ENCODE data around the gene PNMA3.

The PNMA3 gene

DNA sequence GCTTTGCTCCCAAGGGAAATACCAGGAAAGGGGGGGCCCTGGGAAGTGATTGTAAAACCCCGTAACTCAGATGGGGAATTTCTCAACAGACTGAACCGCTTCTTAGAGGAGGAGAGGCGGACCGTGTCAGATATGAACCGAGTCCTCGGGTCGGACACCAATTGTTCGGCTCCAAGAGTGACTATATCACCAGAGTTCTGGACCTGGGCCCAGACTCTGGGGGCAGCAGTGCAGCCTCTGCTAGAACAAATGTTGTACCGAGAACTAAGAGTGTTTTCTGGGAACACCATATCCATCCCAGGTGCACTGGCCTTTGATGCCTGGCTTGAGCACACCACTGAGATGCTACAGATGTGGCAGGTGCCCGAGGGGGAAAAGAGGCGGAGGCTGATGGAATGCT lies 1.0 kb downstream of the PNMA3 start (continued):
- TF ChIP-seq ZNF211 (tag by site-specific recombination; IDR thresholded peaks at IDR 0.05; ENCODE audit: low read depth): no peak
- TF ChIP-seq ZNF558 (tag by site-specific recombination; IDR thresholded peaks at IDR 0.05): no peak

DNA sequence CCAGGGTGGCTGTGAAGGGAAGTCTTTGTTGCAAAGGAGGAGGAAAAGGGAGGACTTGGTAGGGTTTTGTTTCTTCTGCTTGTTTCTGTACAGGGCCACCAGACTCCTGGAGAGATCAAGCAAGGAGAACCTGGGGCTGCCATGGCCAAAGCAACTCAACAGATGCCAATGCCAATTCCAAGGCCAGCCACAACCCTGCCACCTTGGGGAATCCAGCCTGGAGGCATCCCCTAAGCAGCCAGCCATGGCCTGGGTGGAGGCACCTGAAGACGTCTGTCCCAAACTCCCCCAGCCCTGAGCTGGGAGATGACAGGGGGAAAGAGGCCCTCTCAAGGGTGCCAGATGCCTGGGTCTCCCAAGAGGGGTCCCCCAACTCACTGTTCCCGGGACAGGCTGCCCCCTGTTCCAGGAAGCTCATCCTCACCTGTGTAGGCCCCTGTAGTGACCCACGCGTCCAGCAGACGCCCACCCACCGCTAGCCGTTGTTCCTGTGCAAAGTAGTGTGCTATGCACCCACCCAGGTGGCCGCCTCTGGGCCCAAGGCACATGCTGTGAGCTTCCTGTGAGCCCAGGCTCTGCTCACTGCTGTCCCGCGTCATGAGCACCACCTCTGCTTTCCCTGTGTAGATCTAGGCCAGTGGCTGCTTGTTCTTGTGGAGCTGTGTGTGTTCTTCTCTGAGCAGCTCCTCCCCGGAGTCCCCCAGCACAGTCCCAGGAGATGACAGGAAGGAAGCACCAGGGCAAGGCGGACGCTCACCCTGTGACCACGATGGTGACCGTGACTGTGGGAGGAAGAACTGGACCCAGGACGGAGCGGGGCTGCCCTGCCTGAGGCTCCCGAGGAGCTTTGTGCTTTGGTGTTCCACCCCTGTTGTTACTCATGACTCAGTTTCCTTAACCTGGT lies 3.2 kb downstream of the PNMA3 start:
- Histone ChIP-seq H3K9me3 (ENCODE audit: control insufficient read depth, insufficient read depth, low read depth, low read length) (no peaks in the 10 kb centered on the region), H3K27ac (ENCODE audit: extremely low read depth, low read depth, low read length) (no peak overlapping the region), H3K4me1 (ENCODE audit: control insufficient read depth, insufficient read depth, low read length) (no peaks in the 10 kb centered on the region), H3K4me3 (ENCODE audit: low read depth, low read length) (no peak overlapping the region), H3K36me3 (ENCODE audit: control insufficient read depth in 2 of 2, insufficient read depth in 1 of 2, low read length in 2 of 2) (no peaks in the 10 kb centered on the region)
- POLR2A ChIA-PET: no interaction called here
- CTCF ChIA-PET: interaction anchor here (1.2 kb wide), 1 partner anchor 13 kb away, joined by 3 read pairs; no protein-coding TSS in a partner anchor
- TF ChIP-seq ZNF341 (tag by site-specific recombination; IDR thresholded peaks at IDR 0.05; ENCODE audit: low read depth): no peak
- TF ChIP-seq OVOL3 (tag by site-specific recombination; IDR thresholded peaks at IDR 0.05): no peak
- TF ChIP-seq ZNF501 (tag by site-specific recombination; IDR thresholded peaks at IDR 0.05): no peak
- TF ChIP-seq, protein P1, sequence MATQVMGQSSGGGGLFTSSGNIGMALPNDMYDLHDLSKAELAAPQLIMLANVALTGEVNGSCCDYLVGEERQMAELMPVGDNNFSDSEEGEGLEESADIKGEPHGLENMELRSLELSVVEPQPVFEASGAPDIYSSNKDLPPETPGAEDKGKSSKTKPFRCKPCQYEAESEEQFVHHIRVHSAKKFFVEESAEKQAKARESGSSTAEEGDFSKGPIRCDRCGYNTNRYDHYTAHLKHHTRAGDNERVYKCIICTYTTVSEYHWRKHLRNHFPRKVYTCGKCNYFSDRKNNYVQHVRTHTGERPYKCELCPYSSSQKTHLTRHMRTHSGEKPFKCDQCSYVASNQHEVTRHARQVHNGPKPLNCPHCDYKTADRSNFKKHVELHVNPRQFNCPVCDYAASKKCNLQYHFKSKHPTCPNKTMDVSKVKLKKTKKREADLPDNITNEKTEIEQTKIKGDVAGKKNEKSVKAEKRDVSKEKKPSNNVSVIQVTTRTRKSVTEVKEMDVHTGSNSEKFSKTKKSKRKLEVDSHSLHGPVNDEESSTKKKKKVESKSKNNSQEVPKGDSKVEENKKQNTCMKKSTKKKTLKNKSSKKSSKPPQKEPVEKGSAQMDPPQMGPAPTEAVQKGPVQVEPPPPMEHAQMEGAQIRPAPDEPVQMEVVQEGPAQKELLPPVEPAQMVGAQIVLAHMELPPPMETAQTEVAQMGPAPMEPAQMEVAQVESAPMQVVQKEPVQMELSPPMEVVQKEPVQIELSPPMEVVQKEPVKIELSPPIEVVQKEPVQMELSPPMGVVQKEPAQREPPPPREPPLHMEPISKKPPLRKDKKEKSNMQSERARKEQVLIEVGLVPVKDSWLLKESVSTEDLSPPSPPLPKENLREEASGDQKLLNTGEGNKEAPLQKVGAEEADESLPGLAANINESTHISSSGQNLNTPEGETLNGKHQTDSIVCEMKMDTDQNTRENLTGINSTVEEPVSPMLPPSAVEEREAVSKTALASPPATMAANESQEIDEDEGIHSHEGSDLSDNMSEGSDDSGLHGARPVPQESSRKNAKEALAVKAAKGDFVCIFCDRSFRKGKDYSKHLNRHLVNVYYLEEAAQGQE (tag by site-specific recombination; IDR thresholded peaks at IDR 0.05): no peak
- no peak for TF ChIP-seq SP2 (tag by site-specific recombination; IDR thresholded peaks at IDR 0.05)
- TF ChIP-seq ZNF211 (tag by site-specific recombination; IDR thresholded peaks at IDR 0.05; ENCODE audit: low read depth): no peak
- no peak for TF ChIP-seq OSR2 (tag by site-specific recombination; IDR thresholded peaks at IDR 0.05)
- TF ChIP-seq, protein P2, sequence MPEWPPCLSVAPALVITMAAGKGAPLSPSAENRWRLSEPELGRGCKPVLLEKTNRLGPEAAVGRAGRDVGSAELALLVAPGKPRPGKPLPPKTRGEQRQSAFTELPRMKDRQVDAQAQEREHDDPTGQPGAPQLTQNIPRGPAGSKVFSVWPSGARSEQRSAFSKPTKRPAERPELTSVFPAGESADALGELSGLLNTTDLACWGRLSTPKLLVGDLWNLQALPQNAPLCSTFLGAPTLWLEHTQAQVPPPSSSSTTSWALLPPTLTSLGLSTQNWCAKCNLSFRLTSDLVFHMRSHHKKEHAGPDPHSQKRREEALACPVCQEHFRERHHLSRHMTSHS (tag by site-specific recombination; IDR thresholded peaks at IDR 0.05): no peak
- TF ChIP-seq, protein P3, sequence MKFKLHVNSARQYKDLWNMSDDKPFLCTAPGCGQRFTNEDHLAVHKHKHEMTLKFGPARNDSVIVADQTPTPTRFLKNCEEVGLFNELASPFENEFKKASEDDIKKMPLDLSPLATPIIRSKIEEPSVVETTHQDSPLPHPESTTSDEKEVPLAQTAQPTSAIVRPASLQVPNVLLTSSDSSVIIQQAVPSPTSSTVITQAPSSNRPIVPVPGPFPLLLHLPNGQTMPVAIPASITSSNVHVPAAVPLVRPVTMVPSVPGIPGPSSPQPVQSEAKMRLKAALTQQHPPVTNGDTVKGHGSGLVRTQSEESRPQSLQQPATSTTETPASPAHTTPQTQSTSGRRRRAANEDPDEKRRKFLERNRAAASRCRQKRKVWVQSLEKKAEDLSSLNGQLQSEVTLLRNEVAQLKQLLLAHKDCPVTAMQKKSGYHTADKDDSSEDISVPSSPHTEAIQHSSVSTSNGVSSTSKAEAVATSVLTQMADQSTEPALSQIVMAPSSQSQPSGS (tag by site-specific recombination; IDR thresholded peaks at IDR 0.05; ENCODE audit: low read depth): no peak
- no peak for TF ChIP-seq ZNF335 (tag by site-specific recombination; conservative IDR thresholded peaks at IDR 0.05)
- no peak for TF ChIP-seq ZNF202 (tag by site-specific recombination; IDR thresholded peaks at IDR 0.05; ENCODE audit: borderline replicate concordance)
- TF ChIP-seq, protein P4, sequence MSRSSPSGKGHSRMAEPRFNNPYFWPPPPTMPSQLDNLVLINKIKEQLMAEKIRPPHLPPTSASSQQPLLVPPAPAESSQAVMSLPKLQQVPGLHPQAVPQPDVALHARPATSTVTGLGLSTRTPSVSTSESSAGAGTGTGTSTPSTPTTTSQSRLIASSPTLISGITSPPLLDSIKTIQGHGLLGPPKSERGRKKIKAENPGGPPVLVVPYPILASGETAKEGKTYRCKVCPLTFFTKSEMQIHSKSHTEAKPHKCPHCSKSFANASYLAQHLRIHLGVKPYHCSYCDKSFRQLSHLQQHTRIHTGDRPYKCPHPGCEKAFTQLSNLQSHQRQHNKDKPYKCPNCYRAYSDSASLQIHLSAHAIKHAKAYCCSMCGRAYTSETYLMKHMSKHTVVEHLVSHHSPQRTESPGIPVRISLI (tag by site-specific recombination; IDR thresholded peaks at IDR 0.05): no peak
- TF ChIP-seq ZNF701 (tag by site-specific recombination; IDR thresholded peaks at IDR 0.05): no peak
- TF ChIP-seq ZNF624 (tag by site-specific recombination; IDR thresholded peaks at IDR 0.05): no peak
- TF ChIP-seq, protein P5, sequence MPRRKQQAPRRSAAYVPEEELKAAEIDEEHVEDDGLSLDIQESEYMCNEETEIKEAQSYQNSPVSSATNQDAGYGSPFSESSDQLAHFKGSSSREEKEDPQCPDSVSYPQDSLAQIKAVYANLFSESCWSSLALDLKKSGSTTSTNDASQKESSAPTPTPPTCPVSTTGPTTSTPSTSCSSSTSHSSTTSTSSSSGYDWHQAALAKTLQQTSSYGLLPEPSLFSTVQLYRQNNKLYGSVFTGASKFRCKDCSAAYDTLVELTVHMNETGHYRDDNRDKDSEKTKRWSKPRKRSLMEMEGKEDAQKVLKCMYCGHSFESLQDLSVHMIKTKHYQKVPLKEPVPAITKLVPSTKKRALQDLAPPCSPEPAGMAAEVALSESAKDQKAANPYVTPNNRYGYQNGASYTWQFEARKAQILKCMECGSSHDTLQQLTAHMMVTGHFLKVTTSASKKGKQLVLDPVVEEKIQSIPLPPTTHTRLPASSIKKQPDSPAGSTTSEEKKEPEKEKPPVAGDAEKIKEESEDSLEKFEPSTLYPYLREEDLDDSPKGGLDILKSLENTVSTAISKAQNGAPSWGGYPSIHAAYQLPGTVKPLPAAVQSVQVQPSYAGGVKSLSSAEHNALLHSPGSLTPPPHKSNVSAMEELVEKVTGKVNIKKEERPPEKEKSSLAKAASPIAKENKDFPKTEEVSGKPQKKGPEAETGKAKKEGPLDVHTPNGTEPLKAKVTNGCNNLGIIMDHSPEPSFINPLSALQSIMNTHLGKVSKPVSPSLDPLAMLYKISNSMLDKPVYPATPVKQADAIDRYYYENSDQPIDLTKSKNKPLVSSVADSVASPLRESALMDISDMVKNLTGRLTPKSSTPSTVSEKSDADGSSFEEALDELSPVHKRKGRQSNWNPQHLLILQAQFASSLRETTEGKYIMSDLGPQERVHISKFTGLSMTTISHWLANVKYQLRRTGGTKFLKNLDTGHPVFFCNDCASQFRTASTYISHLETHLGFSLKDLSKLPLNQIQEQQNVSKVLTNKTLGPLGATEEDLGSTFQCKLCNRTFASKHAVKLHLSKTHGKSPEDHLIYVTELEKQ (tag by site-specific recombination; IDR thresholded peaks at IDR 0.05; ENCODE audit: borderline replicate concordance): no peak
- TF ChIP-seq ZNF76 (tag by site-specific recombination; IDR thresholded peaks at IDR 0.05; ENCODE audit: borderline replicate concordance, low read depth): no peak
- TF ChIP-seq, protein P6, sequence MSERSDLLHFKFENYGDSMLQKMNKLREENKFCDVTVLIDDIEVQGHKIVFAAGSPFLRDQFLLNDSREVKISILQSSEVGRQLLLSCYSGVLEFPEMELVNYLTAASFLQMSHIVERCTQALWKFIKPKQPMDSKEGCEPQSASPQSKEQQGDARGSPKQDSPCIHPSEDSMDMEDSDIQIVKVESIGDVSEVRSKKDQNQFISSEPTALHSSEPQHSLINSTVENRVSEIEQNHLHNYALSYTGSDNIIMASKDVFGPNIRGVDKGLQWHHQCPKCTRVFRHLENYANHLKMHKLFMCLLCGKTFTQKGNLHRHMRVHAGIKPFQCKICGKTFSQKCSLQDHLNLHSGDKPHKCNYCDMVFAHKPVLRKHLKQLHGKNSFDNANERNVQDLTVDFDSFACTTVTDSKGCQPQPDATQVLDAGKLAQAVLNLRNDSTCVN (tag by site-specific recombination; optimal IDR thresholded peaks at IDR 0.05): no peak
- no peak for TF ChIP-seq ZNF138 (tag by site-specific recombination; IDR thresholded peaks at IDR 0.05; ENCODE audit: borderline replicate concordance)
- TF ChIP-seq YY1 (tag by site-specific recombination; IDR thresholded peaks at IDR 0.05): no peak

Data from HEK293 (cell line).